GM12873 (cell line): ENCODE results near the gene GPRC5B.

Source experiments
- CTCF ChIP-seq: IDR thresholded peaks from 2 replicates; pipeline ENCODE4 v1.5.1; 2012; ENCODE audit warnings: low read depth, mild to moderate bottlenecking, moderate library complexity, low read length, control low read depth; ENCODE audit not compliant: insufficient read depth; ENCODE audit errors: missing control alignments

GPRC5B gene

GRCh38 chr16:19868421-19868820, 16.2 kb downstream of the GPRC5B start:
- TF ChIP-seq CTCF: no peak

- no peak for TF ChIP-seq CTCF
These were observed 20.1 kb downstream of the GPRC5B start for GRCh38 chr16:19864566-19864965.

GRCh38 chr16:19863990-19864389, 20.7 kb downstream of the GPRC5B start:
- no peak for TF ChIP-seq CTCF

- TF ChIP-seq CTCF: no peak
These were observed 22.8 kb downstream of the GPRC5B start for GRCh38 chr16:19861811-19862327.

GRCh38 chr16:19861133-19861532, 23.5 kb downstream of the GPRC5B start:
- no peak for TF ChIP-seq CTCF

GRCh38 chr16:19860166-19861041, 24.2 kb downstream of the GPRC5B start:
- no peak for TF ChIP-seq CTCF

GRCh38 chr16:19859603-19860002, 25.0 kb downstream of the GPRC5B start:
- TF ChIP-seq CTCF: no peak
